Liver (tissue), 9 donors: ENCODE data around the gene DISC1. TPM values are rescaled to one million over a fixed set of nuclear protein-coding genes. Genes with fewer than 3 reads are reported as not detected.

ENCODE experiments used
- DNase-seq: peaks from one replicate; pipeline ENCODE4 v3.0.0-alpha.2; 2017; ENCODE audit warnings: low spot score
- H3K27ac ChIP-seq, 2 donors: one replicate each; pipeline ENCODE4 v1.7.0; 2013; ENCODE audit warnings: inconsistent platforms in 2 of 2, low read length in 2 of 2, control low read depth in 1 of 2, low read depth in 1 of 2, mild to moderate bottlenecking in 1 of 2
- H3K27me3 ChIP-seq, 4 donors: one replicate each; pipeline versions ENCODE4 v1.6.1 to v1.7.0; 2013; ENCODE audit warnings: low read length in 3 of 4, inconsistent platforms in 1 of 4, mild to moderate bottlenecking in 1 of 4, moderate library complexity in 1 of 4; ENCODE audit not compliant: control insufficient read depth in 4 of 4, insufficient read depth in 4 of 4
- H3K36me3 ChIP-seq, 4 donors: one replicate each; pipeline versions ENCODE4 v1.6.1 to v1.7.0; 2013; ENCODE audit warnings: low read length in 3 of 4, mild to moderate bottlenecking in 3 of 4, low read depth in 1 of 4, moderate library complexity in 1 of 4; ENCODE audit not compliant: control insufficient read depth in 4 of 4, insufficient read depth in 3 of 4
- H3K4me1 ChIP-seq, 4 donors: one replicate each; pipeline versions ENCODE4 v1.6.1 to v1.7.0; 2013; ENCODE audit warnings: low read length in 3 of 4, mild to moderate bottlenecking in 3 of 4, moderate library complexity in 1 of 4; ENCODE audit not compliant: control insufficient read depth in 4 of 4, insufficient read depth in 4 of 4
- H3K4me3 ChIP-seq, 3 donors: one replicate each; pipeline versions ENCODE4 v1.6.1 to v1.7.0; 2013; ENCODE audit warnings: low read length in 3 of 3, control low read depth in 1 of 3, low read depth in 1 of 3, mild to moderate bottlenecking in 1 of 3
- H3K9ac ChIP-seq, 2 donors: one replicate each; pipeline ENCODE4 v1.7.0; 2013; ENCODE audit warnings: low read length in 2 of 2, mild to moderate bottlenecking in 2 of 2, moderate library complexity in 2 of 2, control low read depth in 1 of 2, low read depth in 1 of 2
- H3K9me3 ChIP-seq, 4 donors: one replicate each; pipeline versions ENCODE4 v1.6.1 to v1.7.0; 2013; ENCODE audit warnings: low read length in 3 of 4; ENCODE audit not compliant: control insufficient read depth in 4 of 4
- ATF3 ChIP-seq: IDR thresholded peaks from 2 replicates; pipeline ENCODE4 v1.6.1; 2016; ENCODE audit warnings: antibody characterized with exemption
- CTCF ChIP-seq: fragments of 150-350 bp; IDR thresholded peaks from 2 replicates; pipeline ENCODE4 v1.5.1; 2017; ENCODE audit warnings: improper control_type of control experiment, low read depth, low read length; ENCODE audit not compliant: missing input control
- EGR1 ChIP-seq, 2 donors: IDR thresholded peaks; 2 replicates each; pipeline ENCODE4 v1.6.1; 2016 to 2018; ENCODE audit warnings: antibody characterized with exemption in 2 of 2, low read depth in 2 of 2
- FOXA1 ChIP-seq: IDR thresholded peaks from 2 replicates; pipeline ENCODE4 v1.6.1; 2016; ENCODE audit warnings: antibody characterized with exemption
- FOXA2 ChIP-seq: IDR thresholded peaks from 2 replicates; pipeline ENCODE4 v1.6.1; 2016; ENCODE audit warnings: antibody characterized with exemption
- GABPA ChIP-seq, 2 donors: IDR thresholded peaks in 1 of 2; conservative IDR thresholded peaks in 1 of 2; 2 replicates each; pipeline ENCODE4 v1.6.1; 2016; ENCODE audit warnings: antibody characterized with exemption in 2 of 2, mild to moderate bottlenecking in 1 of 2, moderate library complexity in 1 of 2
- HNF4A ChIP-seq, 2 donors: conservative IDR thresholded peaks; 2 replicates each; pipeline ENCODE4 v1.6.1; 2016; ENCODE audit warnings: antibody characterized with exemption in 2 of 2, mild to moderate bottlenecking in 2 of 2
- HNF4G ChIP-seq: IDR thresholded peaks from 2 replicates; pipeline ENCODE4 v1.6.1; 2016; ENCODE audit warnings: antibody characterized with exemption
- JUND ChIP-seq, 2 donors: IDR thresholded peaks; 2 replicates each; pipeline ENCODE4 v1.6.1; 2016; ENCODE audit warnings: antibody characterized with exemption in 2 of 2
- MAX ChIP-seq: IDR thresholded peaks from 2 replicates; pipeline ENCODE4 v1.6.1; 2016; ENCODE audit warnings: antibody characterized with exemption
- NR2F2 ChIP-seq: IDR thresholded peaks from 2 replicates; pipeline ENCODE4 v1.6.1; 2016; ENCODE audit warnings: antibody characterized with exemption
- RAD21 ChIP-seq, 2 donors: IDR thresholded peaks; 2 replicates each; pipeline ENCODE4 v1.6.1; 2016; ENCODE audit warnings: antibody characterized with exemption in 2 of 2, mild to moderate bottlenecking in 2 of 2
- REST ChIP-seq: IDR thresholded peaks from 2 replicates; pipeline ENCODE4 v1.6.1; 2016; ENCODE audit warnings: antibody characterized with exemption, mild to moderate bottlenecking
- RXRA ChIP-seq, 2 donors: IDR thresholded peaks; 2 replicates each; pipeline ENCODE4 v1.6.1; 2017 to 2018; ENCODE audit warnings: antibody characterized with exemption in 2 of 2, mild to moderate bottlenecking in 1 of 2
- SP1 ChIP-seq: IDR thresholded peaks from 2 replicates; pipeline ENCODE4 v1.6.1; 2018; ENCODE audit warnings: antibody characterized with exemption, mild to moderate bottlenecking
- TAF1 ChIP-seq: conservative IDR thresholded peaks from 2 replicates; pipeline ENCODE4 v1.6.1; 2016; ENCODE audit warnings: antibody characterized with exemption, mild to moderate bottlenecking
- YY1 ChIP-seq: IDR thresholded peaks from 2 replicates; pipeline ENCODE4 v1.6.1; 2016; ENCODE audit warnings: antibody characterized with exemption, mild to moderate bottlenecking
- ZBTB33 ChIP-seq: IDR thresholded peaks from 2 replicates; pipeline ENCODE4 v1.6.1; 2016; ENCODE audit warnings: antibody characterized with exemption
- WGBS: extraction: QIAGEN DNeasy Blood & Tissue Kit; methylation state at CpG from one replicate; pipeline ENCODE4 v1.1.7; 2013; 5-methylcytosine and 5-hydroxymethylcytosine counted together
- polyA plus RNA-seq, 2 donors: library from polyadenylated mRNA; stranded (reverse) in 1 of 2; unstranded in 1 of 2; fragments of 200-250 nt in 1 of 2; fragments of >200 nt in 1 of 2; fragmentation: Nextera tagmentation in 1 of 2; extraction: Ambion mirVana in 1 of 2; gene quantifications; one replicate each; pipeline versions ENCODE4 v1.2.1 to v1.2.3, GENCODE V29; 2013 to 2015
- total RNA-seq, 2 donors: library from RNA; depleted of rRNA; stranded (reverse); fragments of >200 nt; gene quantifications; one replicate each; pipeline ENCODE4 v1.2.3, GENCODE V29; 2014
- donor health status: healthy.
- donor health status: healthy.
- donor health status: healthy.
- donor health status: healthy.
- donor health status: healthy.

Gene DISC1
- total and polyA plus RNA-seq, 4 donors = 0.45 to 6.3 (median 2.3) TPM

GRCh38 chr1:232062967-232063366 lies 436.4 kb downstream of the DISC1 start (continued):
- TF ChIP-seq ZBTB33 (no peak), MAX (no peak), JUND (IDR thresholded peaks at IDR 0.05) (no peak), RXRA (IDR thresholded peaks at IDR 0.05) (no peak)

GRCh38 chr1:232066521-232066920 lies 439.9 kb downstream of the DISC1 start:
- TF ChIP-seq EGR1 (IDR thresholded peaks at IDR 0.05; ENCODE audit: low read depth in 2 of 2) (no peak), GABPA (IDR thresholded peaks at IDR 0.05 in 1 of 2, conservative IDR thresholded peaks at IDR 0.05 in 1 of 2) (no peak), ZBTB33 (no peak), RXRA (IDR thresholded peaks at IDR 0.05) (no peak), REST (no peak), MAX (no peak), SP1 (no peak), ATF3 (no peak), FOXA2 (no peak), HNF4A (conservative IDR thresholded peaks at IDR 0.05) (no peak), RAD21 (IDR thresholded peaks at IDR 0.05) (no peak), NR2F2 (no peak), JUND (IDR thresholded peaks at IDR 0.05) (no peak), FOXA1 (no peak), CTCF (no peak), TAF1 (no peak), HNF4G (no peak), YY1 (no peak)
- Histone ChIP-seq H3K4me1 (no peaks in the 10 kb centered on the region), H3K9me3 (peaks cover 0 to 2% (median 0%) of the 10 kb centered on the region in 4 donors), H3K27me3 (no peaks in the 10 kb centered on the region), H3K9ac (no peak overlapping the region), H3K4me3 (no peak overlapping the region), H3K27ac (no peak overlapping the region), H3K36me3 (no peaks in the 10 kb centered on the region)
- no peak for DNase-seq
- WGBS = 88% methylated on average over 3 of the region's 3 CpGs
